HL-60 (cell line): ENCODE results near the gene CACNA1C.

Source experiments
- DNase-seq, 2 experiments: peaks; one replicate each; pipeline ENCODE4 v3.0.0-alpha.2; 2010 to 2020; ENCODE audit warnings: low read depth in 1 of 2, low spot score in 1 of 2
- H3K27ac ChIP-seq: fragments of 250-450 bp; sonication (Bioruptor Pico); replicated peaks from 2 replicates; pipeline ENCODE4 v1.5.1; 2020; ENCODE audit warnings: mild to moderate bottlenecking, moderate library complexity
- H3K27me3 ChIP-seq: fragments of 250-450 bp; sonication (Bioruptor Pico); 2 replicates; pipeline ENCODE4 v1.5.1; 2021; ENCODE audit warnings: mild to moderate bottlenecking, moderate library complexity; ENCODE audit not compliant: insufficient read depth, poor library complexity, severe bottlenecking
- H3K4me3 ChIP-seq: replicated peaks from 2 replicates; pipeline ENCODE4 v1.5.1; 2011; ENCODE audit warnings: mild to moderate bottlenecking, control low read depth, low read length; ENCODE audit not compliant: insufficient read depth
- GABPA ChIP-seq: IDR thresholded peaks from 2 replicates; pipeline ENCODE4 v1.6.1; 2012; ENCODE audit warnings: low read depth
- POLR2AphosphoS5 ChIP-seq: IDR thresholded peaks from 2 replicates; pipeline ENCODE4 v1.6.1; 2012; ENCODE audit warnings: low read depth
- REST ChIP-seq: IDR thresholded peaks from 2 replicates; pipeline ENCODE4 v1.6.1; 2012; ENCODE audit warnings: low read depth; ENCODE audit not compliant: insufficient replicate concordance
- SPI1 ChIP-seq: IDR thresholded peaks from 2 replicates; pipeline ENCODE4 v1.6.1; 2012; ENCODE audit warnings: low read depth, mild to moderate bottlenecking, borderline replicate concordance
- TF ChIP-seq, protein P1 (sequence below): IDR thresholded peaks from one replicate; pipeline ENCODE4 v1.5.1; 2011; ENCODE audit warnings: low read length, control low read depth, inconsistent platforms; ENCODE audit not compliant: insufficient read depth

The CACNA1C gene

GRCh38 chr12:2697057-2697800, 644.4 kb downstream of the CACNA1C start:
- DNase-seq = no peak
- Histone ChIP-seq H3K4me3 (no peak overlapping the region), H3K27me3 (no peaks in the 10 kb centered on the region), H3K27ac (no peak overlapping the region)
- TF ChIP-seq REST (no peak), GABPA (no peak), SPI1 (no peak), POLR2AphosphoS5 (no peak)
- TF ChIP-seq, protein P1, sequence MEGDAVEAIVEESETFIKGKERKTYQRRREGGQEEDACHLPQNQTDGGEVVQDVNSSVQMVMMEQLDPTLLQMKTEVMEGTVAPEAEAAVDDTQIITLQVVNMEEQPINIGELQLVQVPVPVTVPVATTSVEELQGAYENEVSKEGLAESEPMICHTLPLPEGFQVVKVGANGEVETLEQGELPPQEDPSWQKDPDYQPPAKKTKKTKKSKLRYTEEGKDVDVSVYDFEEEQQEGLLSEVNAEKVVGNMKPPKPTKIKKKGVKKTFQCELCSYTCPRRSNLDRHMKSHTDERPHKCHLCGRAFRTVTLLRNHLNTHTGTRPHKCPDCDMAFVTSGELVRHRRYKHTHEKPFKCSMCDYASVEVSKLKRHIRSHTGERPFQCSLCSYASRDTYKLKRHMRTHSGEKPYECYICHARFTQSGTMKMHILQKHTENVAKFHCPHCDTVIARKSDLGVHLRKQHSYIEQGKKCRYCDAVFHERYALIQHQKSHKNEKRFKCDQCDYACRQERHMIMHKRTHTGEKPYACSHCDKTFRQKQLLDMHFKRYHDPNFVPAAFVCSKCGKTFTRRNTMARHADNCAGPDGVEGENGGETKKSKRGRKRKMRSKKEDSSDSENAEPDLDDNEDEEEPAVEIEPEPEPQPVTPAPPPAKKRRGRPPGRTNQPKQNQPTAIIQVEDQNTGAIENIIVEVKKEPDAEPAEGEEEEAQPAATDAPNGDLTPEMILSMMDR = no peak

- H3K27me3 ChIP-seq = no peaks in the 10 kb centered on the region
- no peak overlapping the region for H3K27ac ChIP-seq
- TF ChIP-seq SPI1 = no peak
- no peak for TF ChIP-seq GABPA
- no peak for TF ChIP-seq REST
- TF ChIP-seq, protein P1 = no peak
- TF ChIP-seq POLR2AphosphoS5 = no peak
- no peak for DNase-seq
- no peak overlapping the region for H3K4me3 ChIP-seq
These were observed 645.8 kb downstream of the CACNA1C start for GRCh38 chr12:2698566-2698965.

DNA sequence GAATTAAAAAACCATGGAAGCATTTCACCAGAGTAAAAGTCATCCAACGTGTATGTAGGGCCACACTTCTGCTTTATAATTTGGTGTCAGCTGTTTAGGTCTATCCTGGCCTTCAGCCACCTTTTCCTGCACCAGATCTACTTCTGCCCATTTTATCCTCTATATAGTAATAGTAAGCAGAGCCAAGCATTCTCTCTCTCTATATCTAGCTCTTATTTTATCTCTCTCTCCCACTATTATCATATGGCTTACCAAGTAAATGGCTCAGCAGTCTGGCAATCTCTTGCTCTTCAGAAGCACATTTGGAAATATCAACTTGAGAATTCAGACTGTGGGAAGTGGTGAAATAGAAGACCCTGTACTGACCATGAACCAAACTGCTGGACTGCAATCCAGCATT, 657.9 kb downstream of the CACNA1C start:
- Histone ChIP-seq H3K4me3 (no peak overlapping the region), H3K27me3 (no peaks in the 10 kb centered on the region), H3K27ac (no peak overlapping the region)
- DNase-seq = no peak
- no peak for TF ChIP-seq GABPA
- no peak for TF ChIP-seq SPI1
- TF ChIP-seq REST = no peak
- TF ChIP-seq, protein P1 = no peak
- TF ChIP-seq POLR2AphosphoS5 = no peak
